WTC11 (cell line): ENCODE results near the gene F5. TPM values are rescaled to one million over a fixed set of nuclear protein-coding genes. Genes with fewer than 3 reads are reported as not detected.

Experiments used
- ATAC-seq: fragments of 200-7000 bp; cut with Tn5 transposase; 2 replicates; pipeline ENCODE4 v1.10.0; 2021; ENCODE audit warnings: mild to moderate bottlenecking, moderate library complexity
- CTCF ChIA-PET: fragments of 300-600 bp; sonication (Branson Sonifier 250); formaldehyde crosslinking; loops from one replicate; lab custom pipeline; 2021; ENCODE audit warnings: antibody characterized with exemption; lab: Charles Lee
- POLR2A ChIA-PET: fragments of 350-600 bp; sonication (Branson Sonifier 250); formaldehyde crosslinking; loops from one replicate; lab custom pipeline; 2021; ENCODE audit warnings: antibody characterized with exemption; lab: Charles Lee
- DNase-seq: peaks from one replicate; pipeline ENCODE4 v3.0.0; 2021; ENCODE audit warnings: low spot score
- H3K27ac Mint-ChIP-seq: 2 replicates; pipeline ENCODE4 v1.8.0; 2021; ENCODE audit warnings: mixed read lengths
- H3K27me3 Mint-ChIP-seq: 2 replicates; pipeline ENCODE4 v1.8.0; 2021; ENCODE audit warnings: low read depth, mild to moderate bottlenecking, moderate library complexity, mixed read lengths
- H3K36me3 Mint-ChIP-seq: 2 replicates; pipeline ENCODE4 v1.8.0; 2021; ENCODE audit warnings: mixed read lengths
- H3K4me1 Mint-ChIP-seq: 2 replicates; pipeline ENCODE4 v1.8.0; 2022; ENCODE audit warnings: mixed read lengths
- H3K4me3 Mint-ChIP-seq: 2 replicates; pipeline ENCODE4 v1.8.0; 2021; ENCODE audit warnings: mild to moderate bottlenecking, moderate library complexity, mixed read lengths
- H3K9me3 Mint-ChIP-seq: 2 replicates; pipeline ENCODE4 v1.8.0; 2021; ENCODE audit warnings: mixed read lengths
- AFF4 ChIP-seq: sonication (generic); formaldehyde crosslinking; IDR thresholded peaks from 2 replicates; pipeline ENCODE4 v1.8.1; 2023; ENCODE audit warnings: mild to moderate bottlenecking, missing genetic modification reagents, borderline replicate concordance
- ATF1 ChIP-seq: sonication (generic); formaldehyde crosslinking; IDR thresholded peaks from 2 replicates; pipeline ENCODE4 v1.8.1; 2023; ENCODE audit warnings: mild to moderate bottlenecking, moderate library complexity, missing genetic modification reagents
- ATF3 ChIP-seq: sonication (generic); formaldehyde crosslinking; conservative IDR thresholded peaks from 2 replicates; pipeline ENCODE4 v1.8.1; 2022; ENCODE audit warnings: mild to moderate bottlenecking, missing genetic modification reagents
- CBFB ChIP-seq: sonication (generic); formaldehyde crosslinking; IDR thresholded peaks from 2 replicates; pipeline ENCODE4 v1.8.1; 2022; ENCODE audit warnings: mild to moderate bottlenecking, low read depth, missing genetic modification reagents
- CDX4 ChIP-seq: fragments of 250-450 bp; sonication (Bioruptor Pico); IDR thresholded peaks from 2 replicates; pipeline ENCODE4 v1.9.0; 2021; ENCODE audit warnings: moderate library complexity, mild to moderate bottlenecking, inconsistent platforms, borderline replicate concordance
- CREB1 ChIP-seq: sonication (generic); formaldehyde crosslinking; IDR thresholded peaks from 2 replicates; pipeline ENCODE4 v1.8.0; 2023; ENCODE audit warnings: mild to moderate bottlenecking, missing genetic modification reagents
- E2F4 ChIP-seq: sonication (generic); formaldehyde crosslinking; IDR thresholded peaks from 2 replicates; pipeline ENCODE4 v1.8.1; 2022; ENCODE audit warnings: low read depth, mild to moderate bottlenecking, moderate library complexity, missing genetic modification reagents, borderline replicate concordance
- ESRRA ChIP-seq: sonication (generic); formaldehyde crosslinking; IDR thresholded peaks from 2 replicates; pipeline ENCODE4 v1.8.1; 2022; ENCODE audit warnings: mild to moderate bottlenecking, missing genetic modification reagents, borderline replicate concordance
- FOXK1 ChIP-seq: sonication (generic); formaldehyde crosslinking; IDR thresholded peaks from 2 replicates; pipeline ENCODE4 v1.8.0; 2022; ENCODE audit warnings: mild to moderate bottlenecking, moderate library complexity, missing genetic modification reagents
- FOXP1 ChIP-seq: sonication (generic); formaldehyde crosslinking; IDR thresholded peaks from 2 replicates; pipeline ENCODE4 v1.8.0; 2022; ENCODE audit warnings: missing genetic modification reagents, mild to moderate bottlenecking, moderate library complexity, borderline replicate concordance
- HMGXB4 ChIP-seq: sonication (generic); formaldehyde crosslinking; IDR thresholded peaks from 2 replicates; pipeline ENCODE4 v1.8.1; 2023; ENCODE audit warnings: mild to moderate bottlenecking, moderate library complexity, missing genetic modification reagents
- IRF1 ChIP-seq: sonication (generic); formaldehyde crosslinking; IDR thresholded peaks from 2 replicates; pipeline ENCODE4 v1.8.0; 2023; ENCODE audit warnings: missing genetic modification reagents
- IRF2 ChIP-seq: sonication (generic); formaldehyde crosslinking; IDR thresholded peaks from 2 replicates; pipeline ENCODE4 v1.8.0; 2022; ENCODE audit warnings: low read depth, missing genetic modification reagents, borderline replicate concordance
- JAZF1 ChIP-seq: fragments of 250-450 bp; sonication (Bioruptor Pico); IDR thresholded peaks from 2 replicates; pipeline ENCODE4 v1.9.0; 2021; ENCODE audit warnings: moderate library complexity, mild to moderate bottlenecking, inconsistent platforms
- NR2C2 ChIP-seq: sonication (generic); formaldehyde crosslinking; IDR thresholded peaks from 2 replicates; pipeline ENCODE4 v1.8.0; 2022; ENCODE audit warnings: mild to moderate bottlenecking, missing genetic modification reagents
- PREB ChIP-seq: sonication (generic); formaldehyde crosslinking; IDR thresholded peaks from 2 replicates; pipeline ENCODE4 v1.8.1; 2022; ENCODE audit warnings: mild to moderate bottlenecking, missing genetic modification reagents, moderate library complexity, borderline replicate concordance
- SOX15 ChIP-seq: fragments of 250-450 bp; sonication (Bioruptor Pico); IDR thresholded peaks from 2 replicates; pipeline ENCODE4 v1.9.0; 2021; ENCODE audit warnings: mild to moderate bottlenecking
- TEAD1 ChIP-seq: sonication (generic); formaldehyde crosslinking; IDR thresholded peaks from 2 replicates; pipeline ENCODE4 v1.8.0; 2022; ENCODE audit warnings: mild to moderate bottlenecking, missing genetic modification reagents
- ZNF281 ChIP-seq: sonication (generic); formaldehyde crosslinking; IDR thresholded peaks from 2 replicates; pipeline ENCODE4 v1.8.0; 2023; ENCODE audit warnings: mild to moderate bottlenecking, missing genetic modification reagents
- ZNF317 ChIP-seq: sonication (generic); formaldehyde crosslinking; IDR thresholded peaks from 2 replicates; pipeline ENCODE4 v1.8.1; 2023; ENCODE audit warnings: low read depth, mild to moderate bottlenecking, moderate library complexity, missing genetic modification reagents, borderline replicate concordance
- ZNF671 ChIP-seq: fragments of 250-450 bp; sonication (Bioruptor Pico); IDR thresholded peaks from 2 replicates; pipeline ENCODE4 v1.8.0; 2021; ENCODE audit warnings: mild to moderate bottlenecking
- total RNA-seq: library from RNA; stranded (reverse); gene quantifications from 3 replicates; pipeline ENCODE4 v1.2.3, GENCODE V29; 2021

F5 gene
- total RNA-seq, 1 experiment from 2014 or later = 0.20 TPM

GRCh38 chr1:169576241-169576934 lies 9.9 kb downstream of the F5 start (continued):
- TF ChIP-seq PREB (CRISPR knock-in tag) (no peak), CBFB (CRISPR knock-in tag) (no peak), ZNF281 (CRISPR knock-in tag) (no peak), E2F4 (no peak), ATF1 (CRISPR knock-in tag) (no peak), IRF1 (CRISPR knock-in tag) (no peak)

GRCh38 chr1:169574336-169574735 lies 11.9 kb downstream of the F5 start:
- H3K4me1 Mint-ChIP-seq = no peaks in the 10 kb centered on the region
- H3K36me3 Mint-ChIP-seq = no peaks in the 10 kb centered on the region
- no peak overlapping the region for H3K27ac Mint-ChIP-seq
- no peaks in the 10 kb centered on the region; the same call in 1 of the 2 replicates for H3K27me3 Mint-ChIP-seq
- no peak for ATAC-seq
- TF ChIP-seq HMGXB4 (CRISPR knock-in tag) (no peak), FOXP1 (no peak), ZNF671 (CRISPR knock-in tag) (no peak), NR2C2 (CRISPR knock-in tag) (no peak), CDX4 (CRISPR knock-in tag) (no peak), SOX15 (CRISPR knock-in tag) (no peak), JAZF1 (CRISPR knock-in tag) (no peak), ESRRA (CRISPR knock-in tag) (no peak), CREB1 (no peak), IRF2 (CRISPR knock-in tag) (no peak), ATF3 (CRISPR knock-in tag) (no peak), AFF4 (no peak), CBFB (CRISPR knock-in tag) (no peak), TEAD1 (CRISPR knock-in tag) (no peak), PREB (CRISPR knock-in tag) (no peak), FOXK1 (CRISPR knock-in tag) (no peak), ZNF317 (no peak)
- ChIA-PET CTCF (no interaction called here), POLR2A (no interaction called here)
- H3K9me3 Mint-ChIP-seq = no peaks in the 10 kb centered on the region
- no peak overlapping the region for H3K4me3 Mint-ChIP-seq
- no peak for DNase-seq
